Activated CD8-positive, alpha-beta memory T cell treated with anti-CD3 and anti-CD28 coated beads, Interleukin-2, amount 50 U/mL, for 4 hours (primary cell): ENCODE results near the gene SLC35D3.
"Not testable (repeated sequence)": the region's sequence is repeated elsewhere in the genome, so short reads cannot be mapped to it uniquely, and the experiment has no call there.

Experiments used
- DNase-seq: peaks from one replicate; pipeline ENCODE4 v3.0.0-alpha.2; 2020

Gene SLC35D3

GRCh38 chr6:136967876-136968752, 46.0 kb downstream of the SLC35D3 start:
- DNase-seq = peak; percentile 58

- no peak for DNase-seq
Measured at GRCh38 chr6:136968837-136969236, 46.7 kb downstream of the SLC35D3 start.

- no peak for DNase-seq
Measured at GRCh38 chr6:136969433-136969832, 47.3 kb downstream of the SLC35D3 start.

- DNase-seq = no peak
Measured at GRCh38 chr6:136969930-136970329, 47.8 kb downstream of the SLC35D3 start.

- no peak for DNase-seq
Measured at GRCh38 chr6:136971609-136972008, 49.5 kb downstream of the SLC35D3 start.

- DNase-seq = not testable (repeated sequence)
Measured at GRCh38 chr6:136973781-136974180, 51.7 kb downstream of the SLC35D3 start.
